ENCODE data around the gene TBXAS1.
A peak's percentile ranks its signal among the peaks of the same experiment; 100 is the strongest.

The TBXAS1 gene

GRCh38 chr7:140056431-140057142 lies 227.5 kb downstream of the TBXAS1 start:
- no peak for DNase-seq

GRCh38 chr7:140057143-140057535 lies 228.1 kb downstream of the TBXAS1 start:
- no peak for DNase-seq

GRCh38 chr7:140058517-140058916 lies 229.5 kb downstream of the TBXAS1 start:
- no peak for DNase-seq

- DNase-seq: peak; percentile 49
Measured at GRCh38 chr7:140059273-140060242, 230.5 kb downstream of the TBXAS1 start.

GRCh38 chr7:140060243-140060630 lies 231.2 kb downstream of the TBXAS1 start:
- no peak for DNase-seq

- DNase-seq: no peak
Measured at GRCh38 chr7:140060788-140061606, 231.9 kb downstream of the TBXAS1 start.

GRCh38 chr7:140061607-140061930 lies 232.5 kb downstream of the TBXAS1 start:
- DNase-seq: no peak

- peak; percentile 40 for DNase-seq
Measured at GRCh38 chr7:140062118-140062527, 233.1 kb downstream of the TBXAS1 start.

GRCh38 chr7:140062528-140063299 lies 233.7 kb downstream of the TBXAS1 start, which contains the start of gene PARP12:
PARP12 (minus strand) TSS chr7:140062951; CDS start chr7:140062847, 104 bp downstream.
- DNase-seq: peak; percentile 81

GRCh38 chr7:140067052-140067451 lies 238.0 kb downstream of the TBXAS1 start:
- no peak for DNase-seq

GRCh38 chr7:140068033-140068432 lies 239.0 kb downstream of the TBXAS1 start:
- no peak for DNase-seq

GRCh38 chr7:140069298-140069949 lies 240.4 kb downstream of the TBXAS1 start:
- no peak for DNase-seq

All from activated T-cell treated with anti-CD3 and anti-CD28 coated beads for 4 hours (primary cell).